GM12878 (cell line): ENCODE results near the gene GJB6. TPM values are rescaled to one million over a fixed set of nuclear protein-coding genes. Genes with fewer than 3 reads are reported as not detected.

Source experiments
- ATAC-seq: fragments of 200-7000 bp; cut with Tn5 transposase; 3 replicates; pipeline ENCODE4 v1.9.1; 2020; ENCODE audit warnings: mild to moderate bottlenecking, moderate library complexity
- BruUV-seq: library from RNA; stranded (reverse); fragments of 400-500 nt; replicated peaks from 2 replicates; lab custom pipeline; 2021; lab: Mats Ljungman, UMichigan
- CTCF ChIA-PET: fragments of 300-600 bp; sonication (Branson Sonifier 250); formaldehyde crosslinking; extraction: SDS; loops from one replicate; lab custom pipeline; 2021; ENCODE audit warnings: inconsistent platforms; lab: Yijun Ruan, JAX
- POLR2A ChIA-PET: fragments of 350-600 bp; formaldehyde crosslinking; extraction: SDS; loops from one replicate; lab custom pipeline; 2021; ENCODE audit warnings: inconsistent platforms; lab: Charles Lee
- RAD21 ChIA-PET: fragments of 300-600 bp; sonication (Branson Sonifier 250); formaldehyde crosslinking; loops from one replicate; lab custom pipeline; 2023; ENCODE audit warnings: antibody characterized with exemption; ENCODE audit not compliant: unreplicated experiment; lab: Charles Lee
- SMC1A ChIA-PET: fragments of 300-600 bp; sonication (Branson Sonifier 250); formaldehyde crosslinking; loops from one replicate; lab custom pipeline; 2023; ENCODE audit not compliant: unreplicated experiment, uncharacterized antibody; lab: Charles Lee
- DNase-seq: peaks from one replicate; pipeline ENCODE4 v3.0.0-alpha.2; 2011; ENCODE audit warnings: low read depth, low spot score
- FAIRE-seq: peaks from 3 replicates; lab custom pipeline; 2011; peaks lifted over from hg19 to GRCh38; lab: Jason Lieb, UNC
- H2AFZ ChIP-seq: 2 replicates; pipeline ENCODE4 v1.6.0; 2011; ENCODE audit warnings: low read depth, low read length, control low read depth; ENCODE audit not compliant: control insufficient read depth
- H3K27ac ChIP-seq: 2 replicates; pipeline ENCODE4 v1.5.1; 2011; ENCODE audit warnings: control low read depth; ENCODE audit not compliant: control insufficient read depth, insufficient read depth
- H3K27me3 ChIP-seq, 2 experiments: replicated peaks in 1 of 2; 2 replicates each; pipeline versions ENCODE4 v1.6.0 to v1.6.1; 2011; ENCODE audit warnings: low read length in 1 of 2; ENCODE audit not compliant: control insufficient read depth in 2 of 2, insufficient read depth in 2 of 2
- H3K36me3 ChIP-seq, 2 experiments: 2 replicates each; pipeline ENCODE4 v1.5.1; 2011; ENCODE audit warnings: low read length in 1 of 2; ENCODE audit not compliant: control insufficient read depth in 2 of 2, insufficient read depth in 2 of 2
- H3K4me1 ChIP-seq: 2 replicates; pipeline ENCODE4 v1.6.1; 2011; ENCODE audit warnings: mild to moderate bottlenecking, low read length, moderate library complexity, mixed read lengths; ENCODE audit not compliant: control insufficient read depth, insufficient read depth
- H3K4me2 ChIP-seq: 2 replicates; pipeline ENCODE4 v1.6.0; 2011; ENCODE audit warnings: control low read depth; ENCODE audit not compliant: control insufficient read depth, insufficient read depth
- H3K4me3 ChIP-seq: fragments of 200-600 bp; sonication (generic); 2 replicates; pipeline ENCODE4 v1.5.1; 2016
- H3K79me2 ChIP-seq: 2 replicates; pipeline ENCODE4 v1.6.0; 2011; ENCODE audit warnings: low read length; ENCODE audit not compliant: control insufficient read depth, insufficient read depth
- H3K9ac ChIP-seq: 2 replicates; pipeline ENCODE4 v1.8.0; 2011; ENCODE audit warnings: low read length, control low read depth, mixed read lengths; ENCODE audit not compliant: control insufficient read depth, insufficient read depth
- H3K9me3 ChIP-seq: replicated peaks from 3 replicates; pipeline ENCODE4 v1.5.1; 2011; ENCODE audit warnings: mild to moderate bottlenecking, low read length; ENCODE audit not compliant: control insufficient read depth, insufficient read depth
- H4K20me1 ChIP-seq: 2 replicates; pipeline ENCODE4 v1.6.0; 2011; ENCODE audit not compliant: control insufficient read depth, insufficient read depth
- CTCF ChIP-seq, 3 experiments: IDR thresholded peaks in 2 of 3; conservative IDR thresholded peaks in 1 of 3; 2 replicates each; pipeline ENCODE4 v1.5.1; 2011; ENCODE audit warnings: low read depth in 3 of 3, low read length in 3 of 3, mild to moderate bottlenecking in 3 of 3, control low read depth in 2 of 3, moderate library complexity in 2 of 3, inconsistent platforms in 1 of 3, mixed read lengths in 1 of 3; ENCODE audit not compliant: control insufficient read depth in 2 of 3, insufficient read depth in 1 of 3; ENCODE audit errors: extremely low read depth in 1 of 3
- KLF5 ChIP-seq: fragments of 450-650 bp; IDR thresholded peaks from 2 replicates; pipeline ENCODE4 v1.6.1; 2014; ENCODE audit warnings: mild to moderate bottlenecking; ENCODE audit not compliant: partially characterized antibody
- RAD21 ChIP-seq: IDR thresholded peaks from 2 replicates; pipeline ENCODE4 v1.6.1; 2011; ENCODE audit warnings: mild to moderate bottlenecking, low read depth, low read length, moderate library complexity; ENCODE audit not compliant: insufficient read depth
- SUZ12 ChIP-seq: fragments of 200-600 bp; sonication (generic); IDR thresholded peaks from one replicate; pipeline ENCODE4 v1.6.1; 2018; ENCODE audit warnings: antibody characterized with exemption, mild to moderate bottlenecking; ENCODE audit not compliant: unreplicated experiment
- WGBS: methylation state at CpG from one replicate; pipeline ENCODE4 v1.1.6; 2016; ENCODE audit warnings: low lambda C conversion rate; ENCODE audit not compliant: insufficient replicate concordance, insufficient coverage; ENCODE audit errors: missing lambda C conversion rate; 5-methylcytosine and 5-hydroxymethylcytosine counted together
- in situ Hi-C: fragments of 300-500 bp; cut with MboI; formaldehyde crosslinking; loops from 9 replicates; pipeline ENCODE4 v1.14.3; 2018; ENCODE audit warnings: mixed read lengths
- intact Hi-C: fragments of 100-400 bp; cut with micrococcal nuclease; formaldehyde crosslinking; loops from one replicate; pipeline ENCODE4 v1.14.2; 2022; ENCODE audit not compliant: unreplicated experiment
- polyA plus RNA-seq, 11 experiments: library from polyadenylated mRNA; depleted of rRNA in 4 of 11; unstranded in 6 of 11; stranded (reverse) in 5 of 11; fragments of >200 nt; fragmentation: Nextera tagmentation in 4 of 11; fragmentation: Illumina TruSeq in 1 of 11; extraction: Ambion mirVana in 4 of 11; extraction: Trizol in 1 of 11; gene quantifications; 1 replicate in 1 of 11; 2 replicates in 10 of 11; pipeline versions ENCODE4 v1.2.1 to v1.2.3, GENCODE V29; 2011 to 2016; ENCODE audit warnings: inconsistent platforms in 2 of 11, missing spikeins in 2 of 11, low read depth in 1 of 11
- total RNA-seq, 4 experiments: library from RNA; depleted of rRNA in 3 of 4; stranded (reverse); fragments of >200 nt in 3 of 4; fragmentation: Illumina TruSeq in 1 of 4; extraction: Trizol in 1 of 4; gene quantifications; 2 replicates each; pipeline versions ENCODE4 v1.2.1 to v1.2.3, GENCODE V29; 2013 to 2021

The GJB6 gene
- total and polyA plus RNA-seq, 10 of the 15 experiments (the other 5 are each of a cell fraction or from before 2014, with no cell fraction given): 0.03 TPM; not detected in 9

GRCh38 chr13:20192158-20192835, 39.8 kb downstream of the GJB6 start:
- DNase-seq: no peak
- no peak overlapping the region for H3K9ac ChIP-seq
- peak overlapping the region; percentile 91 for H3K4me2 ChIP-seq
- H3K9me3 ChIP-seq: no peaks in the 10 kb centered on the region
- ChIA-PET SMC1A (no interaction called here), POLR2A (no interaction called here), RAD21 (no interaction called here), CTCF (interaction anchor here (0.6 kb wide), 1 partner anchor 9 kb away, joined by 3 read pairs; no protein-coding TSS in a partner anchor)
- H3K36me3 ChIP-seq: no peaks in the 10 kb centered on the region
- no peaks in the 10 kb centered on the region for H3K79me2 ChIP-seq
- in situ Hi-C loops (loop anchor here (25.0 kb wide), 1 partner anchor 645 kb away; no protein-coding TSS in a partner anchor), intact Hi-C loops (loop anchor here (5.0 kb wide), 1 partner anchor 220 kb away; no protein-coding TSS in a partner anchor)
- ATAC-seq: no peak; the same call in 2 of the 3 replicates
- no peak overlapping the region for H3K27ac ChIP-seq
- peak overlapping the region; percentile 37; the same call in 1 of the 2 replicates for H3K4me3 ChIP-seq
- no peaks in the 10 kb centered on the region for H4K20me1 ChIP-seq
- H3K27me3 ChIP-seq: peaks cover 7 to 25% of the 10 kb centered on the region in 2 experiments; a peak in 3 of 4 replicates
- H3K4me1 ChIP-seq: peaks cover 12% of the 10 kb centered on the region
- peak overlapping the region; percentile 59 for H2AFZ ChIP-seq
- WGBS: 3% methylated on average over 28 of the region's 73 CpGs
- no TSS peak for BruUV-seq
- no peak for FAIRE-seq
- TF ChIP-seq CTCF (IDR thresholded peaks at IDR 0.05 in 2 of 3, conservative IDR thresholded peaks at IDR 0.05 in 1 of 3; ENCODE audit: control insufficient read depth in 2 of 3, extremely low read depth in 1 of 3, insufficient read depth in 1 of 3, low read depth in 3 of 3, low read length in 3 of 3) (0 out of 6 replicates have a peak, but pooled peaks of 1 of the 3 experiments have one; percentile 2), KLF5 (no peak), SUZ12 (peak; percentile 94), RAD21 (peak; percentile 31; the same call in 1 of the 2 replicates)
